Measurements from ENCODE around the gene MPG.

DNA sequence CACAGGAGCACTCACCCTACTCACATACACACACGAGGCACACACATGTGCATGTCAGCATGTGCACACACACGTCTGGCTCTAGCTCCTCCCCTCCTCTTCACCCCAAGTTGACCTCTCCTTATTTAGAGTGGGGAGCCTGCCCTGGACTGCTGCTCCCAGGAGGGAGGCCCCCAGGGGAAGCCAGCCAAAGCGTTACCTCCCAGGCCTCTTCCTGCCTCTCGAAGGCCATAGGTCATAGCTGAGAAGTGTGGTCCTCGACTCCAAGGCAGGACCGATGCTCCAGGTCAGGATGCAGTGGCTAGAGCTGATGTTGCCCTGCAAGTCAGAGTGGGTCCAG lies 43.4 kb upstream of the MPG start:
- TF ChIP-seq EP300 (IDR thresholded peaks at IDR 0.05) (no peak), POLR2A (IDR thresholded peaks at IDR 0.05) (no peak), POLR2AphosphoS5 (IDR thresholded peaks at IDR 0.05) (no peak)
- TF ChIP-seq, protein P1, sequence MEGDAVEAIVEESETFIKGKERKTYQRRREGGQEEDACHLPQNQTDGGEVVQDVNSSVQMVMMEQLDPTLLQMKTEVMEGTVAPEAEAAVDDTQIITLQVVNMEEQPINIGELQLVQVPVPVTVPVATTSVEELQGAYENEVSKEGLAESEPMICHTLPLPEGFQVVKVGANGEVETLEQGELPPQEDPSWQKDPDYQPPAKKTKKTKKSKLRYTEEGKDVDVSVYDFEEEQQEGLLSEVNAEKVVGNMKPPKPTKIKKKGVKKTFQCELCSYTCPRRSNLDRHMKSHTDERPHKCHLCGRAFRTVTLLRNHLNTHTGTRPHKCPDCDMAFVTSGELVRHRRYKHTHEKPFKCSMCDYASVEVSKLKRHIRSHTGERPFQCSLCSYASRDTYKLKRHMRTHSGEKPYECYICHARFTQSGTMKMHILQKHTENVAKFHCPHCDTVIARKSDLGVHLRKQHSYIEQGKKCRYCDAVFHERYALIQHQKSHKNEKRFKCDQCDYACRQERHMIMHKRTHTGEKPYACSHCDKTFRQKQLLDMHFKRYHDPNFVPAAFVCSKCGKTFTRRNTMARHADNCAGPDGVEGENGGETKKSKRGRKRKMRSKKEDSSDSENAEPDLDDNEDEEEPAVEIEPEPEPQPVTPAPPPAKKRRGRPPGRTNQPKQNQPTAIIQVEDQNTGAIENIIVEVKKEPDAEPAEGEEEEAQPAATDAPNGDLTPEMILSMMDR (IDR thresholded peaks at IDR 0.05), result no peak

All from sigmoid colon (tissue), 4 donors.